Upper lobe of right lung (tissue), 1 donor: ENCODE measurements around the gene STK17A. TPM values are rescaled to one million over a fixed set of nuclear protein-coding genes. Genes with fewer than 3 reads are reported as not detected.
A peak's percentile ranks its signal among the peaks of the same experiment; 100 is the strongest.

Source experiments
- ATAC-seq: fragments of 200-7000 bp; cut with Tn5 transposase; one replicate; pipeline ENCODE4 v1.9.1; 2020; ENCODE audit warnings: mild to moderate bottlenecking, moderate library complexity
- DNase-seq: peaks from one replicate; pipeline ENCODE4 v3.0.0-alpha.2; 2020
- H3K27ac ChIP-seq: fragments of 200-600 bp; one replicate; pipeline ENCODE4 v1.8.0; 2022
- H3K27me3 ChIP-seq: fragments of 200-600 bp; one replicate; pipeline ENCODE4 v1.8.0; 2022; ENCODE audit warnings: mild to moderate bottlenecking
- H3K36me3 ChIP-seq: fragments of 200-600 bp; one replicate; pipeline ENCODE4 v1.8.0; 2022
- H3K4me1 ChIP-seq: fragments of 200-600 bp; one replicate; pipeline ENCODE4 v1.8.0; 2022
- H3K4me3 ChIP-seq: fragments of 200-600 bp; one replicate; pipeline ENCODE4 v1.8.0; 2022; ENCODE audit warnings: mild to moderate bottlenecking
- H3K9me3 ChIP-seq: fragments of 200-600 bp; one replicate; pipeline ENCODE4 v1.8.0; 2022
- intact Hi-C: fragments of 100-400 bp; cut with DNase I; formaldehyde crosslinking; loops from one replicate; pipeline ENCODE4 v1.11.0; 2022
- total RNA-seq: library from RNA; stranded (reverse); fragmentation: NEBNext Ultra II Directional; extraction: Animal tissue kit (Norgen Biotek cat#: 25700); gene quantifications from one replicate; pipeline ENCODE4 v1.2.1, GENCODE V29; 2021
- TF ChIP-seq, protein P1 (sequence below): fragments of 200-600 bp; IDR thresholded peaks from one replicate; pipeline ENCODE4 v1.8.0; 2022; ENCODE audit warnings: antibody characterized with exemption
- donor health status: DM: no; HTN: yes; CAD: no; lungs with severe emphysema.

The STK17A gene
- total RNA-seq, 1 donor from 2014 or later: 35.4 TPM

DNA sequence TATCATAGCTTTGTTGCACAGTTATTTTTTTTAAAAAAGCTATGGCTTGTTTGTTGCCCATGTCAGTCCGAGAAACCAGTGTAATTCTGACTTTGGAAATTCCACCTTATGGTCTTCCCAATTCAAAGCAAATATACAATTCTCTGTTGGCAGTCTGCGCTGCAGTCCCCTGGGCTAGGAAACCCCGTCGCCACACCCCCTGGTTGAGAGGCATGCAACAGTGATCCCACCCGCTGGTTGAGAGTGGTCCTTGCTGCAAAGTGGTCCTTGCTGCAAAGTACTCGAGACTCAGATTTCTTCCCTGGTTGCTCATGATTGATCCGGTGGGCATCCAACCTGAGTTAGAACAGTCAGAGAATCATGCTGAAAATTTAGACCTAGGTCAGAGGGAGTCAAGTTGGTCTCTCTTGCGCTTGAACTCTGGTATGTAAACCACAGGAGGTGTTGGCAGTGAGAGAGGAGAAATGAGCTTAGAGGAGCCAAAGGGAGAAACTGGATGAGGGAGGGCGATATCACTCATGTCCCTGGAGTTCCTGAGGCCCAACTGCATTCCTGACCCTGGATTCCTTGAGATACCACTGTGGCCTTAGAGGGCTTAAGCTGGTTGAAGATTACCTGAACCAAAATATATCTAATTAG is 45.0 kb upstream of the STK17A start:
- Histone ChIP-seq H3K4me3 (no peak overlapping the region), H3K36me3 (no peaks in the 10 kb centered on the region), H3K4me1 (no peaks in the 10 kb centered on the region), H3K27ac (no peak overlapping the region), H3K27me3 (no peaks in the 10 kb centered on the region), H3K9me3 (no peaks in the 10 kb centered on the region)
- ATAC-seq (peak; percentile 63), DNase-seq (no peak)
- TF ChIP-seq, protein P1, sequence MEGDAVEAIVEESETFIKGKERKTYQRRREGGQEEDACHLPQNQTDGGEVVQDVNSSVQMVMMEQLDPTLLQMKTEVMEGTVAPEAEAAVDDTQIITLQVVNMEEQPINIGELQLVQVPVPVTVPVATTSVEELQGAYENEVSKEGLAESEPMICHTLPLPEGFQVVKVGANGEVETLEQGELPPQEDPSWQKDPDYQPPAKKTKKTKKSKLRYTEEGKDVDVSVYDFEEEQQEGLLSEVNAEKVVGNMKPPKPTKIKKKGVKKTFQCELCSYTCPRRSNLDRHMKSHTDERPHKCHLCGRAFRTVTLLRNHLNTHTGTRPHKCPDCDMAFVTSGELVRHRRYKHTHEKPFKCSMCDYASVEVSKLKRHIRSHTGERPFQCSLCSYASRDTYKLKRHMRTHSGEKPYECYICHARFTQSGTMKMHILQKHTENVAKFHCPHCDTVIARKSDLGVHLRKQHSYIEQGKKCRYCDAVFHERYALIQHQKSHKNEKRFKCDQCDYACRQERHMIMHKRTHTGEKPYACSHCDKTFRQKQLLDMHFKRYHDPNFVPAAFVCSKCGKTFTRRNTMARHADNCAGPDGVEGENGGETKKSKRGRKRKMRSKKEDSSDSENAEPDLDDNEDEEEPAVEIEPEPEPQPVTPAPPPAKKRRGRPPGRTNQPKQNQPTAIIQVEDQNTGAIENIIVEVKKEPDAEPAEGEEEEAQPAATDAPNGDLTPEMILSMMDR: no peak
- intact Hi-C loops: no loop called here

DNA sequence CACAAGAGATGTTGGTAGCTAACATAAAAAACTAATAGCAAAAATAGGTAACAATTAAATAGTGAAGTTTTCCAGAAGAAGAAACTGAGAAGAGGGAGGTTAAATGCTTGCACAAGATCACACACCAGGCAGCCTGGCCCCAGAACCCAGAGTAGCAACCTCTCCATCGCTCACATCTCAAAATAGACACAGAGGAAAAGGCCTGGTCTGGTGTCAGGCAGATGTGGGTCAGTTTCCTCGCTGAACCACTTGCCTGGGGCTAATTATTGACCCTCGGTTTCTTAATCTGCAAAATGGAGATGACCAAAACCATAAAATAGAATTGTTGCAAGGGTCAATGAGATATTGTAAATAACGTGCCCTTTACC is 44.5 kb upstream of the STK17A start:
- Histone ChIP-seq H3K36me3 (no peaks in the 10 kb centered on the region), H3K27me3 (no peaks in the 10 kb centered on the region), H3K4me3 (no peak overlapping the region), H3K27ac (no peak overlapping the region), H3K9me3 (no peaks in the 10 kb centered on the region), H3K4me1 (no peaks in the 10 kb centered on the region)
- intact Hi-C loops: no loop called here
- TF ChIP-seq, protein P1: no peak
- DNase-seq: no peak
- no peak for ATAC-seq

DNA sequence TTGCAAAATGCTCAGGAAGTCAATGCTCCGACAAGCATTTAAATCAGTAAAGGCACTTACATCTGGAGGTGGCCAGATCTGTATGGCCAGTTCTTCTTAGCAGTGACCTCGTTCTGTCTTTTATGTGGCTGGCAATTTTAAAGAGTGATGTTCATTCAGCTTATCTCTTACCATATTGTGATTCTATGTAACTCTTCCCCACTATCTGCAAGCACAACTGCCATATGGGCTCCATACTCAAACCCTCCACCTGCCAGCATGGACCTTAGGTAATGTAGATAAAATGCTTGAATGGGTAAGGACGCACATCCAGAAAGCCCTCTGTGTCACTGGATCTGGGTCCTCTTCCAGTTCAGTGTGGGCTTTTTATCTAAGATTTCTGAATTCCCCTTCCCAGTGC is 42.4 kb upstream of the STK17A start:
- H3K27me3 ChIP-seq: no peaks in the 10 kb centered on the region
- H3K36me3 ChIP-seq: no peaks in the 10 kb centered on the region
- no peaks in the 10 kb centered on the region for H3K4me1 ChIP-seq
- H3K27ac ChIP-seq: no peak overlapping the region
- no peak for DNase-seq
- TF ChIP-seq, protein P1: no peak
- intact Hi-C loops: no loop called here
- no peaks in the 10 kb centered on the region for H3K9me3 ChIP-seq
- no peak for ATAC-seq
- no peak overlapping the region for H3K4me3 ChIP-seq

DNA sequence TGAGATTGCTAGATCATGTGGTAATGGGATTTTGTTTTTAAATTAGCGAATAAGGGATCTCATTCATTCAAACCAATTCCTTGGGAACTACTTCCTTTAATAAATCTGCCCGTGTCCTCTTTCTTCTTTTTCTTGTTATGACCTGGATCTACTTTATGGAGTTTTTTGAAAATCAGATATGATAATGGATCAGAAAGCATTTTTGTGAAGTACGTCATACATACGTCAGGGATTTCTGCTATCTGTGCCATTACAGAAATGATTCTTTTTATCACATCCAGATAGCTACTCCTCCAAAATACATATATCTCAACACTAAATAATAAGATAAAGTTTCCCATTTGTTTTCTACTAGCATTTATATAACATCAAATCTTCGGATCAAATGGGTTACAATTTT is 40.2 kb upstream of the STK17A start:
- Histone ChIP-seq H3K9me3 (no peaks in the 10 kb centered on the region), H3K4me1 (no peaks in the 10 kb centered on the region), H3K27ac (no peak overlapping the region), H3K4me3 (no peak overlapping the region), H3K27me3 (no peaks in the 10 kb centered on the region), H3K36me3 (no peaks in the 10 kb centered on the region)
- DNase-seq (no peak), ATAC-seq (no peak)
- TF ChIP-seq, protein P1: no peak
- intact Hi-C loops: no loop called here

DNA sequence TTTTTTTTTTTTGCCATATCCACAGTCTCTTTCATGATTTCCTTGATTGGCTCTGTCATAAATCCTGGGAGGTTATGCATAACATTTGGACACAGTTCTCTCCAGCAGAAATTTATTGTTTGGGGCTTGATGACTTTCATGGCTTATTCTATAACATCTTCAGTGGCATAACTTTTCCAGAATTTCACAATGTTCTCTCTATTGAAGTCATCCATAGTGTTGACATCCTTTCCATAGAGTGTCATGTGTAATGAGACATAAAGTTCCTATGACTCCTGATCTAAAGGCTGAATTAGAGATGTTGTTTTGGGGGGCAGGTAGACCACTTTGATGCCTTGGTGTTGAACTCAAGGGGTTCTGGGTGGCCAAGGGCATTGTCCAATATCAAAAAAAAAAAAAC is 36.7 kb upstream of the STK17A start:
- Histone ChIP-seq H3K4me1 (no peaks in the 10 kb centered on the region), H3K9me3 (no peaks in the 10 kb centered on the region), H3K27me3 (no peaks in the 10 kb centered on the region), H3K4me3 (no peak overlapping the region), H3K36me3 (no peaks in the 10 kb centered on the region), H3K27ac (no peak overlapping the region)
- TF ChIP-seq, protein P1: no peak
- DNase-seq: no peak
- intact Hi-C loops: no loop called here
- no peak for ATAC-seq

DNA sequence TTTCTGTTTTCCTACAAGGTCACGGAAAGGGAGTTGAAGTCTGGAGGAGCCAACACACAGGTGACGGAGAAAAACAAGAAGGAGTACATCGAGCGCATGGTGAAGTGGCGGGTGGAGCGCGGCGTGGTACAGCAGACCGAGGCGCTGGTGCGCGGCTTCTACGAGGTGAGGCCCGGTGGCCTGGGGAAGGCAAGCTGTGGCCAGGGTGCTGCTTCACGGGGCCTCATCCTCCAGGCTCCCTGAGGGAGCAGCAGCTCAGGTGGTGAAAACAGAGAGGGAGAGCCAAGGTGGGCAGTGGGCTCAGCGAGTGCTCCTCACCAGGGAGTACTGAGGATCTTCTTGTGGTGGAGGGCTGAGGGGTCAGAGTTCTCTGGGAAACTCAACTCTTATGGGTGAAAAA is 32.5 kb upstream of the STK17A start:
- peaks cover 5% of the 10 kb centered on the region for H3K4me1 ChIP-seq
- intact Hi-C loops: no loop called here
- no peak for ATAC-seq
- no peak overlapping the region for H3K4me3 ChIP-seq
- no peak overlapping the region for H3K27ac ChIP-seq
- no peaks in the 10 kb centered on the region for H3K9me3 ChIP-seq
- H3K36me3 ChIP-seq: no peaks in the 10 kb centered on the region
- DNase-seq: no peak
- TF ChIP-seq, protein P1: no peak
- no peaks in the 10 kb centered on the region for H3K27me3 ChIP-seq
